HG02981 (cell line): ENCODE results near the gene POU6F2.
A peak's percentile ranks its signal among the peaks of the same experiment; 100 is the strongest.
"Not testable (repeated sequence)": the region's sequence is repeated elsewhere in the genome, so short reads cannot be mapped to it uniquely, and the experiment has no call there.

Source experiments
- ATAC-seq: cut with Tn5 transposase; IDR thresholded peaks from one replicate; pipeline ENCODE4 v1.9.1; 2021; ENCODE audit warnings: mild to moderate bottlenecking, moderate library complexity; ENCODE audit not compliant: unreplicated experiment

POU6F2 gene, protein sequence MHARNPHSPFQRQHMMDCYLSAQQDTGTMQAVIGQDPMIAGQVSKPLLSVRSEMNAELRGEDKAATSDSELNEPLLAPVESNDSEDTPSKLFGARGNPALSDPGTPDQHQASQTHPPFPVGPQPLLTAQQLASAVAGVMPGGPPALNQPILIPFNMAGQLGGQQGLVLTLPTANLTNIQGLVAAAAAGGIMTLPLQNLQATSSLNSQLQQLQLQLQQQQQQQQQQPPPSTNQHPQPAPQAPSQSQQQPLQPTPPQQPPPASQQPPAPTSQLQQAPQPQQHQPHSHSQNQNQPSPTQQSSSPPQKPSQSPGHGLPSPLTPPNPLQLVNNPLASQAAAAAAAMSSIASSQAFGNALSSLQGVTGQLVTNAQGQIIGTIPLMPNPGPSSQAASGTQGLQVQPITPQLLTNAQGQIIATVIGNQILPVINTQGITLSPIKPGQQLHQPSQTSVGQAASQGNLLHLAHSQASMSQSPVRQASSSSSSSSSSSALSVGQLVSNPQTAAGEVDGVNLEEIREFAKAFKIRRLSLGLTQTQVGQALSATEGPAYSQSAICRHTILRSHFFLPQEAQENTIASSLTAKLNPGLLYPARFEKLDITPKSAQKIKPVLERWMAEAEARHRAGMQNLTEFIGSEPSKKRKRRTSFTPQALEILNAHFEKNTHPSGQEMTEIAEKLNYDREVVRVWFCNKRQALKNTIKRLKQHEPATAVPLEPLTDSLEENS

DNA sequence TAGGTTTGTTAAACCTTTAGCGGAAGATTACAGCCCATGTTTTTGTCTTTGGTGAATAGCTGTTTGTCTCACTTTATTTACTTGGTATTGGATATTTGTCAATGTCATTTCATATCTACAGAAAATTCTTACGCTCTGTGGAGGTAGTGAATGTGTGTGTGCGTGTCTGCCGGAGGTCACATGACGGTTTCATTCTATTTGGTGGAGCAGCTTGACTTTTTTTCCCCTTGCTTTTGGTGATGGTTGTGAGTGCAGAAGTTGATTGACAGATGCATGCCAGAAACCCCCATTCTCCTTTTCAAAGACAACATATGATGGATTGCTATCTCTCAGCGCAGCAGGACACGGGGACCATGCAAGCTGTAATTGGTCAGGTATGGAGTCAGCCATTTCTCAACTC lies at the start of gene POU6F2:
Gene POU6F2, plus strand, starts transcription at position 225 of the 400 bp plus-strand sequence. Its CDS starts 45 bp downstream, at position 270.
- ATAC-seq, result no peak

DNA sequence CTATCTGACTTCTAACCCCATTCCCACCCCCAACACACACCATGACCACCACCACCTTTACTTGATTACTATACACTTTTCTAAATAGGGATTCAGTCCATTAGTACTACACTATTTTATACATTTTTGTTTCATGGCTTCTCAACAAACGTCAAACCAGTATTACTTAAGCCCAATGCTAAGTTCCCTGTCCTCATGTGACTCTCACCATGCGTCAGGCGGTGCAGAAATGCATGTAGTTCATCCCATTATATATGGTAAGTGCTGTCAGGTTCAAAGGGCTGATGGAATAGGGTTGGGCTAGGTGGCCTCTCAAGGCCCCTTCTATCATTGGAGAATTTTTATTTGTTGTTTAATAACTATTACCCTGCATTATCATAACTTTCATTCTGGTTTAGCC lies 49.2 kb upstream of the POU6F2 start:
- ATAC-seq, result no peak

DNA sequence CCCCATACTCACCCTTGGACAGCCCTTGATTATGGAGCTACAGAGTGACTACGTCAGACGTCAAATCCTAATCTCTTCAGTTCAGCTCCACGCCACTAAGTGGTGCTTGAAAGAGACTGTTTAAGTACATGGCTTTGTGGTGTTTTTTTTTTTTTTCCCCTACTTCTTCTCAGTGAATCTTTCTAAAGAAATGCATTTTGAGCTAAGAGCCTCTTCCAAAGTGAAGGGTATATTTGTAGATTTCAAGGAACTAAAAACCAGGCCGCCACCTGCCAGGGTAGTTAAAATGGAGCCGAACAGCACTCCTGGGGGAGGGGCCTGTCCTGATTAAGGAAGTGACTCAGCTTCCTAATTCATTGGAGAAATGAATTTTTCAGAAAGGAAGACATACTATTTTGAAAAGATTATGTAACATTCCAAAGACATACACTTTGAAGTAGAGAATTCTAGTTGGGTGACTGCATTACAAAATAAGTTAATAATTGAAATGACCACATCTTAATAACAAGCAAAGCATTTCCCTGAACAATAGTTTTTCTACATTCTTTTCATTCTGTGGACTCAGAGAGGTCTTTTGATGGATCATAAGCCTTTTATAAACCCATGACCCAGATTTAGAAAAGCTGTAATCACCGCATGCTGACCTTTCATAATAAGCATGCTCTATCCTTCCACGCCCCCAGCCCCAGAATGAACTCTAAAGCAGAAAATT lies 48.1 kb upstream of the POU6F2 start:
- no peak for ATAC-seq

DNA sequence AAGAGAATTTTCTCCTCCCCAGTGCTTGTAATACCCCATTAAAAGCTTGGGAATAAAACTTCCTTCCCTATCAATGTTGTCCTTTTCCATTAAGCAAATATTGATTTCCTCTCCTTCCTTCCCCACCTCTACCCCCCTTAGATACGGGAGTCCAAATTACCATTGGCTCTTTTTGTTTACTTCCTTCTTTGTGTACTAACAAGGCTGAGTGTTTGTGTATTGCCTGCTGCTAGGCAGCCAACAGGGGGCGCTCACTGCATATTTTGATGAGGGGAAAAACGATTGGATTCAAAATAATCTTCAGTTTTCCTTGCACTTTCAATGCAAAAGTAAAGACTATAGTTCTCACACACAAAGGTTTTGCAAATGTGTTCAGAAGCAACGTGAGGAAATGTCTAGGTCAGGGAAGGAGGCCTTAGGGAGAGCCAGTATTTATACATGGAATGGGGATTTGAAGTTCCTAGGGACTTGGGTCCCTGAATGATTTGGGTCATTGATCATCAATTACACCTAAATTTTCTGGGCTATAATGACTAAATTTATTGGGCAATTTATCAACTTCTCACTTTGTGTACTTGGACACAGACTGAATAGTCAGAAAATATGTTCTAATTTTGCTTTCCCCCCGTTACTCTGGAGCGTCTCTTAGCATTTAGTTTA lies 45.1 kb upstream of the POU6F2 start:
- peak; percentile 76 for ATAC-seq

- ATAC-seq, result no peak
Measured at GRCh38 chr7:38934051-38934450, 43.7 kb upstream of the POU6F2 start.

DNA sequence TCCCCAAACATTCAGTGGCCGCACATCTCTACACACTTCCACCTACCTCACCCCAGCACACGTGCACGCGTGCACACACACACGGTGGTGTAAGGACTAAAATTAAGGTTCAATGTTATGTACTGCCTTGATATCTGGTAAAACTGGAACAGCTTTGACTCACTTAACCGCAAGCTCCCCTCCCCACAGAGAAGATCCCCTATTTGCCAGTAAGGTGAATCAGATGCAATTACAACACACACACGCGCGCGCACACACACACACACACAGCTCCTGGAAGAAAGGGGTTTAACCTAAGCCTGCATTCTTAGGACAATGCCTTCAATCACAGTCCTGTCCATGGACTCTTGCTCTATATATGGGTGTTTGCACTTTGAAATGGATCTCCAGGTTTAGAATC lies 43.2 kb upstream of the POU6F2 start:
- no peak for ATAC-seq

GRCh38 chr7:38936641-38937040 lies 41.1 kb upstream of the POU6F2 start:
- no peak for ATAC-seq

DNA sequence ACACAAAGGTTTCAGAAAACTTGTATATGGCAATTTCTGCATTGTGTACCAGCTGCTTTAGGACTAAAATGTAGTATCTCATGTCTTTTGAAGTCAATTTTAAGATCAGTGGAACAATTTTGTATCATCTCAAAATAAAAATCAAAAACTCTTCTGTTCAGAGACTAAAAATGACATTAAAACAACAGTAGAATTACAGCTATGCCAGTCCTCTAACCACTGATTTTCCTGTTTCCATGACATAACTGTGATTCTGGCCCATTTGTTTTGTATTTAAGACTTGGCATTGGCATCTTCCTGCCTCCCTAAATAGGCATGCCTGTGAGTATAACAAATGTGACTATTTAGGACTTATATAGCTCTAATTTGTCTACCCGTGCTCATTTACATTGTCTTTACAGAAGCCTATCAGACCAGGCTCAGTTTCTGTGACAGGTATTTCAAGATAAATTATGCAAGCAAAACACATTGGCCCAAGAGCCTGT lies 39.7 kb upstream of the POU6F2 start:
- no peak for ATAC-seq

DNA sequence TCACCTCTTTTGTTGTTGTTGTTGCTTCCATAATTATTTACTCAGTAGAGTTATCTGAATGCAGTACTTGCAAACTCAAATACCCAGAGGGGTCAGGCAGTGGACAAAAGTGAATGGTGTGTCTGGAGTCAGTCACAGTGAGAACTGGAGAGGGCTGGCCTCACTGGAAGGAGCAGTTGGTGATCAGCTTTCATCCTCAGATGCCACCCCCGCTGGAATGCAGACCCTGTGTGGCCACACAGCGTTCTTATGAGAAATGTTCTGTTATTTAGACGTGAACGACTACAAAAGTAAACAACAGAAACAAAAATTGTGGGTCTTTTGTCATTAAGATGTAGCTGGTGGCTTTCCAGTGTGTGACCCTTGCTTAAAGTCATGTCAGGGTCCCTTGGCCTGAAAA lies 39.1 kb upstream of the POU6F2 start:
- ATAC-seq, result no peak

- ATAC-seq, result no peak
Measured at GRCh38 chr7:38940774-38941173, 36.9 kb upstream of the POU6F2 start.

DNA sequence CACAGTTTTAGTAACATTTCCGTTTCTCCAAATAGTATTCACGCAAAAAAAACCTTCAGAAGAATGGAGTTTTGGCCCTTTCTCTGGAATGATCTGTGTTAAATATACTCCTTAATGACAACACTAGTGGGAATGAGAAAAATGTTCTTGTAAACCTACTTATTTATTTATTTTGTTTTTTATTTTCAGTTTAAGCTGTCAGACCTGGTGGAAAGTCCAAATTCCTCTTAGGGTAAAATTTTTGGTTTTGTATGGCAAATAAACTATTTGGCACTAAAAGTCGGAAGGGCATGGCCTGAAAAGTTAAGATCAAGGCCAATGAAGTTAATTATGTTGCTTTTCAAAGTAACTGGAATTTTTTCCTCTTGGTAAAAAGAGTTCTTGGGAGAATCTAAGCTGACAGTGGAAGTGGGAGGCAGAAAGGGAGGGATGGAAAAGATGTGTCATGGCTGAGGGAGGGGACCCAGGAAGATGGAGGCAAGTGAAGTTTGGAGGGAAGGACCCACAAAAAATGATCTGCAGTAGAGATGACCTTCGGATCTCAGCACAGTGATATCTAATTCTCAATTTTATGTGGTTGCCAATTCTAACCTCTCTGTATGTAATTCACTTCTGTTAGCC lies 35.2 kb upstream of the POU6F2 start:
- ATAC-seq, result no peak

DNA sequence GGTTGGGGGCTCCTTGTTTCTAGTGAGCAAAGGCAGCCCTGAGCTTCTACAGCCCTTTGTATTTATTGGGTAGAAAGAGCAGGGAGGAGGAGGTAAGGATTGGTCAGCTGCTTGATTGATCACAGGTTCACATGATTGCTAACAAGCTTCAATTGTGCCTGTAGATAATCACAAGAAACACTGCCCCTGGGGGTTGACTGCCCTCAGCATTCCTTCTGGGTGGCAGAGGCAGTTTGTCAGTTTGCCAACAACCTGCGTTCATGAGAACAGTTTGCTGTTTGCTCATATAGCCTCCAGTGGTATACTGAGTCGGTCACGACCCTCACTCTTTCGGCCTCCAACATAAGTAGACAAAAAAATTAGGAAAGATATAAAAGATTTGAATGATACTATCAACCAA lies 30.2 kb upstream of the POU6F2 start:
- ATAC-seq, result not testable (repeated sequence)

DNA sequence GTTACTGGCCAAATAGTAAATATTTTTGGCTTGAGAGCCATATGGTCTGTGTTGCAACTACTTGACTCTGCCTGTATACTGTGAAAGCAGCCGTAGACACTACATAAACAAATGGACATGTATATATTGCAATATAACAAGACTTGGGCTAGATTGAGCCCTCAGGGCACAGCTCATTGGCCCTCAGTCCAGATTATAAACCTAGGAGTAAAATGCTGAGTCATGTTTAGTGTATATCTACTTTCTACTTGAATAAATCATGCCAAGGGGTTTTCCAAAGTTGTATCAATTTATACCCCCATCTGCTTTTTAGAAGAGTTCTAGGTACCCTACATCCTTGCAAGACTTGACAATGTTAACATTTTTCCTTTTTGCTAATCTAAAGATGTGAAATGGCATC lies 27.4 kb upstream of the POU6F2 start:
- no peak for ATAC-seq

- no peak for ATAC-seq
Measured at GRCh38 chr7:38951213-38951612, 26.5 kb upstream of the POU6F2 start.

DNA sequence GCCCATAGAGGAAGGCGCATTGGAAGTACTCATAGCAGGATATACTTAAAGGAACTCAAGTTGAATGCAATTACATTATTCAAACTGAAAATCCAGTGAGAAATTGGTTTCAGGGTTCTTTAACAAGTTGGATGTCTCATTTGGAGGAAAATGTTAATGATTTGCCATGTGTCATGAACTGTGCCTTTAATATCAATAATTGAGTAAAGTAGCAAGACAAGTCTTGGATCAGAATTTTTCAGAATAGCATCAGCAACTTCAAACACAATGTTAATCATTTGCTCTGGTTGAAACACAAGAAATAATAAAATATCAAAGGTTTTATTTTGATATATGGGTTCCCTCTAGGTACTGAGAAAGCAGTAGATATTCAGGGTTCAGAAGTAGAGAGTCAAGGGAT lies 24.5 kb upstream of the POU6F2 start:
- ATAC-seq, result no peak

DNA sequence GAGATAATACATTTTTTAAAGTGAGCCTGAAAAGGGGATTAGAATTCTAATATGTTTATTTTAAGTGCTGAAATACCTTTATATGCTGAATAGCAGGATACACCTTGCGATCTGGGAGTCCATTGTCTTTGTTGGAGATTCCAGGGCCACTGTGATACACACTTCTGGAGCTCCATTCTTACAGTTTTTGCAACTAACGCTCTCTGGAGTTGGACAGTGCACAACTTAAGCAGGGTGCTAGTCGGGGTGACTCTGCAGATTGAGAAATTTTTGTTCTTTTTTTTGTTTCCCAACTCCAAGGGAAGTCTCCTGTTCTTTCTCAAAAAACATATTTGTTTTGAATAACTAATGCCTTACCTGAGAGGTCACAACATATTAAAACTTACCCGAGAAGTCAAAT lies 23.7 kb upstream of the POU6F2 start:
- ATAC-seq, result no peak

DNA sequence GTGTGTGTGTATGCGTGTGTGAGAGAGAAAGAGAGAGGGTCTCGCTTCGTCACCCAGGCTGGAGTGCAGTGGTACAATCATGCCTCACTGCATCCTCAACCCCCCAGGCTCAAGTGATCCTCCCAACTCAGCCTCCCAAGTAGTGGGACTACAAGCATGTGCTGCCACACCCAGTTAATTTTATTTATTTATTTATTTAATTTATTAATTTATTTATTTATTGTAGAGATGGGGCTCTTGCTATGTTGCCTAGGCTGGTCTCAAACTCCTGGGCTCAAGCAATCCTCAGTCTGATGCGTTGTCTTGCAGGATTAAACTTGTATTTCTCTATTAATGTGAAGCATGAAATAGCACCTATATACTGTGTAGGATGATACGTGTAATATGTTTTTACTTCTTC lies 21.8 kb upstream of the POU6F2 start:
- ATAC-seq, result no peak

GRCh38 chr7:38962028-38962427 lies 15.7 kb upstream of the POU6F2 start:
- no peak for ATAC-seq

GRCh38 chr7:38964921-38965320 lies 12.8 kb upstream of the POU6F2 start:
- ATAC-seq, result no peak

- no peak for ATAC-seq
Measured at GRCh38 chr7:38973760-38974159, 3.9 kb upstream of the POU6F2 start.
